SK-MEL-5 (cell line): ENCODE measurements around the gene ZNF12. TPM values are rescaled to one million over a fixed set of nuclear protein-coding genes. Genes with fewer than 3 reads are reported as not detected.
"Not testable (repeated sequence)": the region's sequence is repeated elsewhere in the genome, so short reads cannot be mapped to it uniquely, and the experiment has no call there.

Experiments used
- DNase-seq: peaks from one replicate; pipeline ENCODE4 v3.0.0-alpha.2; 2016; ENCODE audit warnings: low read depth, low spot score
- in situ Hi-C: cut with HindIII; loops from 2 replicates; pipeline ENCODE4 v1.10.0; 2016; ENCODE audit warnings: low sequenced_read_pairs, high pct_unique_total_duplicates, low pct_unique_long_range_greater_than_20kb
- polyA plus RNA-seq, 2 experiments: library from polyadenylated mRNA; depleted of rRNA; stranded (reverse); fragments of >200 nt; gene quantifications; 2 replicates each; pipeline ENCODE4 v1.2.3, GENCODE V29; 2015
- total RNA-seq: library from RNA; depleted of rRNA; stranded (reverse); fragments of >200 nt; shearing (Covaris generic); gene quantifications from 2 replicates; pipeline ENCODE4 v1.2.3, GENCODE V29; 2014; rRNA removed

The ZNF12 gene
- 44.9 and 56.1 TPM in 2 replicates for total RNA-seq
- polyA plus RNA-seq (2015; cell fraction: cytosol; rRNA removed), result 17.2 and 23.9 TPM in 2 replicates
- 98.1 and 101 TPM in 2 replicates for polyA plus RNA-seq (2015; cell fraction: nucleus; rRNA removed)

DNA sequence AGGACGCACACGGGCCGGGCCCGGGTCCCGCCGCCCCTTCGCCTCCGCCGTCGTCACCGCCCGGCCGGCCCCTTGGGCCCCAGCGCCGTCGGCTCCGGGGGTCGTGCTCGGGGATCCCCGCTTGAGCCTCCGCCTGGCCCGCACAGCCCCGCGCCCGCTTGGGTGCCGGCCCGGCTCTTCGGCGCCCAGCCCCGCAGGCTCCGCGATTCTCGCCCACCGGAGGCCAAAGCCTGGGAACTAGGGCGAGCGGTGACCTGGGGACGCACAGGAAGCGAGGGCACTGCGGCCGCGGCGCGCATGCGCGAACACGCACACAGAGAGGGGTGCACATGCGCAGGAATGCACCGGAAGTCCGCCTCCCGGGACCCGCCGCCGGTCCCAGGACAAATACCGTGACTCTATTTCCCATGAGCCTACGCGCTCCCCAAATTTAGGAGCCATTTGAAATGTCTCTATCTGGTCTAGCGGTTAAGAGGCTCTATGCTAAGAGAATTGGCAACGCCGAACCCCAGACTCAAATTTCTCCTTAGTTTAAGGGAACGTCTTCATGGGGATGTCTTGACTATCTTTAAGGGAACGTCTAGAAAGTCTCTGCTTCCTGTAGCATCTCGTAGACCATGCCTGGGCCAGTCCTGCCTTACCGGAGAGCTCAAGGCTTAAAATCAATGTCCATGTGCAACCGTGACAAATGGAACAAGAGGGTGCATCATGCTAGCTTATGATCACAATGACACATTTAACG lies at the start of gene ZNF12:
Gene ZNF12, minus strand, starts transcription at position 282 of the 742 bp plus-strand sequence. CDS start 1,774 bp downstream, outside the sequence.
- in situ Hi-C loops, result no loop called here
- DNase-seq, result peak; percentile 97

DNA sequence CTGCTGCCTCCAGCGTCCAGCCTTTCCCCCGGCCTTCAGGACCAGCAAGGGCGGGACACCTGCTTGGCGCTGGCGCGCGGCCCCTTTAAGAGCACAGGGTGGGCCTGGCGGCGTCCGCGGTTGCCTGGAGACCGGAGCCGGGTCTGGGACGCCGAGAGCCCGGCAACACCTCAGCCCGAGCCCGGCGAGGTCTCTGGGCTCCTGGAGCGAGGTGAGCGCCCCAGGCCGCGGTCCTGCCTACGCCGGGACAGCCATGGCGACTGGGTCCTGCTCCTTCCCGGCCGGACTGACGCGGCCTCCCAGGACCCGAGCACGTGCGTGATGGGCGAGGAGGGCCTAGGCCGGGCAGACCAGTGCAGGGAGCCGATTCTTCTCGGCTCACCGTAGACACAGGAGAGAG lies 47.2 kb upstream of the ZNF12 start, which contains the start of gene RSPH10B2:
Gene RSPH10B2, plus strand, starts transcription at position 140 of the 400 bp plus-strand sequence. CDS start 3,575 bp downstream, outside the sequence.
- in situ Hi-C loops, result not testable (repeated sequence)

DNA sequence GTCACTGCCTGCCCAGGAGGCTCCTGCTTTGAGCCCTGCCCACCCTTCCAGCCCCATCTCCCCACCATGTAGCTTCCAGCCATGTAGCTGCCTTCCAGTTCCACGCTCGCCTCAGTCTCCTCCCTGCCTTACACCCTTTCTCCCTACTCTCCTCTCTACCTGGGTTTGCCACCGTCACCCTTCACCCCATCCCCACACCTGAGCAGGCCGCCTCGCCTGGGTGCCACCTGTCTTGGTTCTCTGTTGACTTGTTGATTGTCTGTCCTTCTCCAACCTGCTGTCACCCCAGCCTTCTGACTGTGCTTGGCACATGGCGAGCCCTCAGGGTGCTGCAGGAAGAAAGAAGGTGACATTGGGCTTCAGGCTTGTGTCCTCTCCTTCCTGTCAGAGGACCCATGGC lies 43.4 kb upstream of the ZNF12 start:
- DNase-seq, in situ Hi-C loops: not testable (repeated sequence)

More for the DNA sequence above, 47.2 kb upstream of the ZNF12 start, which contains the start of gene RSPH10B2:
- not testable (repeated sequence) for DNase-seq

DNA sequence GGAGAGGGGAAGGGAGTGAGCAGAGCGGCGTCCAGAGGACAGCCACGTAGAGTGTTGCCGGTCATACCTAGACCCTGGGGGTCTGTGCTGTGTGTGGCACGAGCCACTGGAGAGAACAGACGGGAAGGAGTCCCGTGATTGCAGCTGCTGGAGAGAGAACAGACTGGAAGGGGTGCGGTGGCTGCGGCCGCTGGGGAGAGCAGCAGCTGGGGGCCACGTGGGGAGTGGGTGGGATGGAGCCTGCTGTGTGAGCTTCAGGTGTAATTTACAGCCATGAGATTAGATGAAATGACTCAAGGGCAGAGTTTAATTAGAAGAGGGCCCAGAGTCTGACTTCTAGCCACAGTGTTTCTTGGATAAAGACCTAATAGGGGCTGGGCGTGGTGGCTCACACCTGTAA lies 42.6 kb upstream of the ZNF12 start:
- in situ Hi-C loops, result not testable (repeated sequence)

DNA sequence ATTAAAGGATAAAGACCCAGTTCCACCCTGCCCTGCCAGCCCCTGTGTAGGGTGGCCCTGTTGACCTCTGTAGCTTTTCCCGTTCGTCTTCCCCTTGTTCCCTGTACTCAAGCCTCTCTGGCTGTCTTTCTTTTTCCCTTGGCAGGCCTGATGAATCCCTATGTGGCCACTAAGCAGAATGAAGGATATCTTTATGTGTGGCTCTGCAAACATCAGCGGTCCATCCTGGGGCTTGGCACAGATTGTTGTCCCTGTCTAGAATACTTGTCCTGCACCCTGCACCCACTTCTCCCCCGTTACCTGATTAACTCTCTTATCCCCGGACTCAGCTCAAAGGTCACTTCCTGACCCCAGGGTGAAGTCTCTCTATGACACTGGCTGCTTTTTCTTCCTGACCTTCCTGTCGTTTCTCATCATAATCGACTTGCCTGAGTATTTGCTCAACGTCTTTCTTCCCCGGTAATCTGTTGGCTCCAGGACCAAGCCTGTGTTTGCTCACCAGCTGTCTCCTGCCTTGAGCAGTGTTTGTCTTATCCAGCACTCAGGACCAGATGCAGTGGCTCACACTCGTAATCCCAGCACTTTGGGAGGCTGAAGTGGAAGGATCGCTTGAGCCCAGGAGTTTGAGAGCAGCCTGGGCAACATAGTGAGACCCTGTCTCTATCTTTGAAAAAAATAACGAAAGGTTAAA lies 37.8 kb upstream of the ZNF12 start:
- in situ Hi-C loops, DNase-seq: not testable (repeated sequence)

More for the DNA sequence above, 42.6 kb upstream of the ZNF12 start:
- not testable (repeated sequence) for DNase-seq

DNA sequence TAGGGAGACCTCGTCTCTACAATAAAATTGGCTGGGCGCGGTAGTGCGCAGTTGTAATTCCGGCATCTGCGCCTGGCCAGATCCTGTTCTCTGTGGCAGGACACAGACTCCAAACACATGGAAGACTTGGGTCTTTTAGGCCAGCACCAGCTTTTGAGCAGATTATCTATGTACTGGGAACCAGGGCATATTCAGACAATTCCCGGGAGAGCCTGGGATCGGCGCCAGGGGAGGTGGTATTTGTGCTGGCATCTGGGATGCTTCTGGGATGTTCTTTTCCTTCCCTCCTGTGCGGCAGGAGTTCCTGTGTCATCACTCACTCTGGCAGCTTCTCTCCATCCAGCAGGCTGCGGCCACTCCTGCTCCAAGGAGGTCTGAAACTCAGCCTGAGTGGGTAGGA lies 31.7 kb upstream of the ZNF12 start:
- in situ Hi-C loops, result not testable (repeated sequence)

DNA sequence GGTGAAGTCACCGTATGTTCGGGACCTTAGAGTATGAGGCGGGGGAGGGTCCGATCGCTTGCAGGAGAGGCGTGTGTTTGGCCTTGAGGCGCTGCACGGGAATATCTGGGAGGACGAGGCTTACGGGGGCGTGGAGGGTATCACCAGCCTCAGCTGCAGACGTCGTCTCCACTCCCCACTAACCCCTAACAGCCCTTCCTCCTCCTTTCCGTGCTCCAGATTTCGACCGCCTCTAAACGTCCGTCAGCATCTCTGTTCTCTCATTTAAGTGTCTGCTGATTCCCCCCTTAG lies 23.5 kb upstream of the ZNF12 start:
- peak; percentile 20 for DNase-seq
- in situ Hi-C loops, result no loop called here

More for the DNA sequence above, 31.7 kb upstream of the ZNF12 start:
- not testable (repeated sequence) for DNase-seq

DNA sequence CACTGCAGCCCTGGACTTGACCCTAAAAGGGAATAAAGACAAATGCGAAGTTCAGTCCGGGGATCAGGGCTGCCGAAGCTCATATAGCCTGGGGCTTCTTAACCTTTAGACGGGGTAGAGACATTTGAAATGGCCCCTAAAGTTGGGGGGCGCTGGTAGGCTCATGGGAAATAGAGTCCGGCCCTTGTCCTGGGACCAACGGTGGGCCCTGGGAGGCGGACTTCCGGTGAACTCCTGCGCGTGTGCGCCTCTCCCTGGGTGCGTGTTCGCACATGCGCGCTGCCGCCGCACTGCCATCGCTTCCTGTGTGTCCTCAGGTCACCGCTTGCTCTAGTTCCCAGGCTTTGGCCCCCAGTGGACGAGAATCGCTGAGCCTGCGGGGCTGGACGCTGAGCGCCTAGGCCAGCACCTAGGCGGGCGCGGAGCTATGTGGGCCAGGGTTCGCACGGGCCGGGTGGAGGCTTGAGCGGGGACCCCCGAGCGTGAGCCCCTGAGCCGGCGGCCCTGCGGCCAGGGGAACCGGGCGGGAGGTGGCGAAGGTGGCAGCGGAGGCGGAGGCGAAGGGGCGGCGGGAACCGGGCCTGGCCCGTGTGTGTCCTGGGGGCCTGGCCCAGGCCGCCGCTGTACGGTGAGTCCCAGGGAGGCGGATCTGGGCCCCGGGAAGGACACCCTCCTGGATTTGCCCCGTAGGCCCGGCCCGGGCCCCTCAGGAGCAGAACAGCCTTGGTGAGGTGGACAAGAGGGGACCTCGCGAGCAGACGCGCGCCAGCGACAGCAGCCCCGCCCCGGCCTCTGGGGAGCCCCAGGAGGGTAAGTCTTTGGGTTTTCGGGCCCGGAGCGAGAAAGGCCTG lies 23.0 kb upstream of the ZNF12 start:
- in situ Hi-C loops, result no loop called here
- peak; percentile 93 for DNase-seq

DNA sequence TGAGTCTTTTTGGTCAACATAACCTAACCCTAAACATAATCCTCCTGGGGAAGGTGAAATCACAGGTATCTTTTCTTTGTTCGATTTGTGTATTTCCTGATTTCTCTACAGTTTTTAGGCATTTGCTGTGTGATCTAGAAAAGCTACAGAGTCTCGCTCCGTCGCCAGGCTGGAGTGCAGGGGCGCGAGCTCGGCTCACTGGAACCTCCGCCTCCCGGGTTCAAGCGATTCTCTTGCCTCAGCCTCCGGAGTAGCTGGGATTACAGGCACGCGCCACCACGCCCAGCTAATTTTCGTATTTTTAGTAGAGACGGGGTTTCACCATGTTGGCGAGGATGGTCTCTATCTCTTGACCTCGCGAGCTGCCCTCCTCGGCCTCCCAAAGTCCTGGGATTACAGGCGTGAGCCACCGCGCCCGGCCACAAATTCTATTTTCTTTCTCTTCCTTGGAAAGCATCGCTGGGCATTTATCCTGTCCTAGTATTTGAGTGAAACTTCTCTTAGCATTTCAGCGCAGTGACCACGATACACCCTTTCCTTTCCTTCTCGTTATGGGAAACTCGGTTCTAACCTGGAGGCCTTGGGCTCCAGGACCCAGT lies 22.2 kb upstream of the ZNF12 start:
- DNase-seq, in situ Hi-C loops: not testable (repeated sequence)

DNA sequence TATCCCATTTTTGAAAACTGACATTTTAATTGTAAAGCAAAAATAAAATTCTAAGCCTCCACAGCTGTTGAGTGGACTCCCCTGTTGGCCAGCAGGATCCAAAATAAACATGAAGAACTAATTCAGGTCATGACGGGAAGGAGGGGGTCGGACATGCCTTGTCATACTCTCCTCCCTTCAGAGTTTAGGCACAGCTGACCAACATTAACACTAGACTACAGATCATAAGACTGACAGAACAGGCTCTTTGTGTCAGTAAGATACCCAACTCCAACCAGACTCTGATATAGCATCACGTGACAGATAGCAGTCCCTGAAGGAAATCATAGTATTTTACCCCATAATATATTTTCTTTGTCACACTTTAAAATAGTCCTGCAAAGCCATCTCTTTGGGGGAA lies 20.9 kb upstream of the ZNF12 start:
- in situ Hi-C loops, result no loop called here
- DNase-seq, result peak; percentile 58

DNA sequence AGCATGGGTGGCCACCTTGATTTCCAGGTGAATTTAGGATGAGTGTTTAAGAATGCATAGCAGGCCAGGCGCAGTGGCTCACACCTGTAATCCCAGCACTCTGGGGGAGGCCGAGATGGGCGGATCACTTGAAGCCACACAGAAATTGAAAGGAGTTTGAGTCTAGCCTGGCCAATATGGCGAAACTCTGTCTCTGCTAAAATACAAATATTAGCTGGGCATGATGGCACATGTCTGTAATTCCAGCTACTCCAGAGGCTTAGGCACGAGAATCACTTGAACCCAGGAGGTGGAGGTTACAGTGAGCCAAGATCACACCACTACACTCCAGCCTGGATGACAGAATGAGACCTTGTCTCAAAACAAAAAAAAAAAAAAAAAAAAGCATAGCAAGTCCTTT lies 19.6 kb upstream of the ZNF12 start:
- in situ Hi-C loops, DNase-seq: not testable (repeated sequence)

DNA sequence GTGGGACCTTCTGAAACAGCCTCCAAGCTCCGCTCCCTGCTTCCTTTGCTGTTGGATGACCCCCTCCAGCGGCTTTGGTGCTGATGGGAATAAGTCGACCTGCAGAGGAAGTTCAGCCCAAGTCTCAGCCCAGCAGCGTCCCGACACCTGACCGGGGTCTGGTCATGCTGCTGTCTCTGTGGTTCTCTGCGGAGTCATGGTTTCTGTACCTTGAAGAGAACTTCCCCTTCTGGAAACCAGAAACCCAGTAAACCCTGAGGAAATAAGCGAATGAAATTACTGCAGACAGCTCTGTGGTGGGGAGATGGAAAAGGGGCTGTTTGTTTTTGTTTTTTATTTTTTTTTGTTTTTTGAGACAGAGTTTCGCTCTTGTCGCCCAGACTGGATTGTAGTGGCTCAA lies 18.3 kb upstream of the ZNF12 start:
- in situ Hi-C loops, result no loop called here
- no peak for DNase-seq

DNA sequence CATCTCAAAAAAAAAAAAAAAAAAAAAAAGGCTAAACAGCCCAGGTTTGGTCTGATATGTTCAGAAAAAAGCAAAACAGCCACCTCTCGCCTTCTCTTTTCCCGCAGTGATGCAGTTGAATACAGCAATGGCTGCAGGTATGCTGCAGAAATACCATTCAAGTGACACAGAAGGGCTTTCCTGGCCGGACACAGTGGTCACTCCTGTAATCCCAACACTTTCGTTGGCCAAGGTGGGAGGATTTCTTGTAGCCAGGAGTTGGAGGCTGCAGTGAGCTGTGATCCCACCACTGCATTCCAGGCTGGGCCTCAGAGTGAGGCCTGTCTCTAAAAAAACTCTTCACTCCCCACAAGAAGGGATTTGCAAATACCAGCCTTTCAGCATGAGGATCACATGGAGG lies 17.6 kb upstream of the ZNF12 start:
- in situ Hi-C loops, DNase-seq: not testable (repeated sequence)

DNA sequence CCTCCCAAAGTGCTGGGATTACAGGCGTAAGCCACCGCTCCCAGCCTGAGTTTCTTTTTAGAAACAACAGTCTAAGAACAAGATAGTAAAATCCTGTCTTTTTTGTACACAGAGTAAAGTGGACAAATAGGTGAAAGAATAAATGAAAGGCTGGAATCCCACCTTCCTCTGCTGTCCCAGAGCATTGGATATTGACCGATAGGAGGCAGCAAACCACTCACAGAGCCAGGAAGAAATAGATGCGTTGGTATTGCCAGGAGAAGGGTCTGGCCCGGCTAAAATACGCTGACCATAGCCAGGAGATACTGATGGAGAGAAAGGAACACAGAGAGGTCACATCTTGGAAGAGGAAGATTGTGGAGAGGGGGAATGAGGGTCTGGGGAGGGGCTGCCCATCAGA lies 11.4 kb upstream of the ZNF12 start:
- in situ Hi-C loops, result no loop called here
- peak; percentile 39 for DNase-seq

DNA sequence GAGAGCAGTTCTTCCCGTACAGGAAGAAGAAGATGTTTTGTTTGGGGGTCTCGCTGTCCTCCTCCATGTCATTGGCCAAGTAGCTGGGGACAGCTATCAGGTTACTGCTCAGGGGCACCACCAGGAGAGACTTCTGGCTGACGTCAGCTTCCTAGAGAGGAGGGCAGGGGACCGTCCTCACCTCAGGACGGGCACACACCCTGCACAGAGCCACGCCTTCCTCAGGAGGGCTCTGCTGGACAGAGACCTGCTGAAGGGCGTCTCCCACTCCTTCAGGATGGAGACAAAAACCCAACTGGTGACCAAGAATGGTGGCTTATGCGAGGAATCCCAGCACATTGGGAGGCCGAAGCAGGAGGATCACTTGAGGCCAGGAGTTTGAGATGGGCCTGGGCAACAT lies 9.2 kb upstream of the ZNF12 start:
- in situ Hi-C loops, DNase-seq: not testable (repeated sequence)

DNA sequence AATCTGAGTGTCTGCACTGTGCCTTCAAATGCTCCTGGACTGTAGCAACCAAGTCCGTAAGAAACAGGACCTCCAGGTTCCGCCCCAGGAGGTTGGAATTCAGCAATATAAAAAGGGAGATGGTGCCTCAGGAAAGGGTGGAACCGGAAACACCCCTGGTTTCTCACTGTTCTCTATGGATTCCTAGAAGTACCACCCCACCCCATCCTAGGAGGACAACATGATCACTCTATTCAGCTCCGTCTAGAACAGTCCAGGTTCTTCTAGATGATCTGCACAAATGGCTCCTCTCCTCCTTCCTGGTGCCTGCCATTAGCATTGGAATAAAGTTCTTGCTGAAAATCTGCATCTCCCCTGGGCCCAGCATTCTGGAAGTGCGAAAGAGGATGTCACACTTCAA lies 7.6 kb upstream of the ZNF12 start:
- no peak for DNase-seq
- in situ Hi-C loops, result no loop called here

DNA sequence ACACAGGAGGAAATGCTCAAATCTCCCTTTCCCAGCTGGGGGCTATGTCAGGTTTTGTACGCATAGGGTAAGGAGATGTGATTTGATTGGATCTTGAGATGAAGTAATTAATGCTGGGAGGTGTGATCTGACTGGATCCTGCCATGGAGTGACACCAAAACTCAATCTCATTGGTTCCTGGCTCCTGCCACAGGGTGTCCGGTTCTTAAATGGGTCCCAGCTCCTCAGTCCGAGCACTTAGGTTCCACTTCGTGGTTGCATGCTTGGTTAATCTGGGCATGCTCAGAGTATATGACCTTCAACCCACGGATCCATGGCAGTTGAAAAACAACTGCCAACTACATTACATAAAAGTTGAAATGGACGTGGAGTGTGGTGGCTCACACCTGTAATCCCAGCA lies 3.1 kb upstream of the ZNF12 start:
- in situ Hi-C loops, result no loop called here
- DNase-seq, result peak; percentile 25
